Measurements from ENCODE around the gene FMNL2. TPM values are rescaled to one million over a fixed set of nuclear protein-coding genes. Genes with fewer than 3 reads are reported as not detected.

FMNL2 gene
- total and polyA plus RNA-seq, 4 donors = 1.5 to 9.3 (median 5.1) TPM

DNA sequence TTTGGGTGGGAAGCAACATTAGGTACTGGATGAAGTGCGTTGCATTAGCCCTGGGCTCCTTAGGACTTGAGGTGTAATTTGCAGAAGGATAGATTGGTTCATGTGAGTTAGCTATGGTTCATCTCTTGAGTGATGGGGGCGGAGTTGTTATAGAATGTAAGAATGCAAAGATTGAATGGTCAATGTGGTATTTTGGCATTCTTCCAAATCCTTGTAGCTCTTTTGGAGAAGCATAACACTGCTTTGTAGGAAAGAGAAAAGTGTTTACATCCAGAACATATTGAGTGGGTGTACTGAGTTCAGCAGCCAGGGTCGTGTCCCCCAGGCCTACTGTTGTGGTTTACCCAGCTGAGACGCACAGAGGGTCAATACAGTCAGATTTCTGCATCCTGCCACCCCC lies 173.5 kb downstream of the FMNL2 start (continued):
- TF ChIP-seq GABPA (IDR thresholded peaks at IDR 0.05 in 1 of 2, conservative IDR thresholded peaks at IDR 0.05 in 1 of 2) = no peak
- no peak for TF ChIP-seq YY1 (IDR thresholded peaks at IDR 0.05)
- no peak for TF ChIP-seq SP1 (IDR thresholded peaks at IDR 0.05)

DNA sequence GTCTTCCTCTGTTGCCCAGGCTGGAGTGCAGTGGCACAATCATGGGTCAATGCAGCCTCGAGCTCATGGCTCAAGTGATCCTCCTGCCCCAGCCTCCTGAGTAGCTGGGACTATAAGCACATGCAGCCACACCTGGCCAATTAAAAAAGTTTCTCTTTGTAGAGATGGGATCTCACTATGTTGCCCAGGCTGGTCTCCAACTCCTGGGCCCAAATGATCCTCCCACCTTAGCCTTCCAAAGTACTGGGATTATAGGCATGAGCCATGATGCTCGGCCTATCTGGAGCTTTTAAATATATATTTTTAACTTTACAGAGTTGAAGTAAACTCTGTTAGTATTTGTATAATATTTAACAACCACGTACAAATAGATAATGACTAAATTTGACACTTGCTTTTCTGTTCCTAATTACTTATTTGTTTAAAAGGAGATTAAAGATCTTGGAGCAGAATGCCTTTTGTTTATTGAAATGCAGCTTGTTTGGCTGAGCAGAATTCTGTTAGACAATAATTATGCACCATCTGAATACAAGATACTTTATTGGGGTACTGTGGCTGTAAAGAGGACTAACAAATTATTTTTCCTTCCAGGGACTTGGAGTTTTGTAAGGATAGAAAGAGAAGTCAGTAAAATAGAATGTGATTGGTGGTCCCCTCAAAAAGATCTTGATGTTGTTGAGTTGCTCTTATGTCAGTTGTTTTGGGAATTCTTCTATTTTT lies 175.0 kb downstream of the FMNL2 start:
- WGBS = 79% methylated on average over 3 of the region's 3 CpGs
- Histone ChIP-seq H3K9ac (ENCODE audit: low read depth in 1 of 2, low read length in 2 of 2) (no peak overlapping the region), H3K9me3 (ENCODE audit: control insufficient read depth in 4 of 4, low read length in 3 of 4) (no peaks in the 10 kb centered on the region), H3K4me3 (ENCODE audit: low read depth in 1 of 3, low read length in 3 of 3) (no peak overlapping the region), H3K27me3 (ENCODE audit: control insufficient read depth in 4 of 4, insufficient read depth in 4 of 4, low read length in 3 of 4) (no peaks in the 10 kb centered on the region), H3K4me1 (ENCODE audit: control insufficient read depth in 4 of 4, insufficient read depth in 4 of 4, low read length in 3 of 4) (no peaks in the 10 kb centered on the region), H3K27ac (ENCODE audit: low read depth in 1 of 2, low read length in 2 of 2) (no peak overlapping the region), H3K36me3 (ENCODE audit: control insufficient read depth in 4 of 4, insufficient read depth in 3 of 4, low read depth in 1 of 4, low read length in 3 of 4) (no peaks in the 10 kb centered on the region)
- no peak for DNase-seq (ENCODE audit: low spot score)
- TF ChIP-seq NR2F2 (IDR thresholded peaks at IDR 0.05) = no peak
- TF ChIP-seq, protein P1, sequence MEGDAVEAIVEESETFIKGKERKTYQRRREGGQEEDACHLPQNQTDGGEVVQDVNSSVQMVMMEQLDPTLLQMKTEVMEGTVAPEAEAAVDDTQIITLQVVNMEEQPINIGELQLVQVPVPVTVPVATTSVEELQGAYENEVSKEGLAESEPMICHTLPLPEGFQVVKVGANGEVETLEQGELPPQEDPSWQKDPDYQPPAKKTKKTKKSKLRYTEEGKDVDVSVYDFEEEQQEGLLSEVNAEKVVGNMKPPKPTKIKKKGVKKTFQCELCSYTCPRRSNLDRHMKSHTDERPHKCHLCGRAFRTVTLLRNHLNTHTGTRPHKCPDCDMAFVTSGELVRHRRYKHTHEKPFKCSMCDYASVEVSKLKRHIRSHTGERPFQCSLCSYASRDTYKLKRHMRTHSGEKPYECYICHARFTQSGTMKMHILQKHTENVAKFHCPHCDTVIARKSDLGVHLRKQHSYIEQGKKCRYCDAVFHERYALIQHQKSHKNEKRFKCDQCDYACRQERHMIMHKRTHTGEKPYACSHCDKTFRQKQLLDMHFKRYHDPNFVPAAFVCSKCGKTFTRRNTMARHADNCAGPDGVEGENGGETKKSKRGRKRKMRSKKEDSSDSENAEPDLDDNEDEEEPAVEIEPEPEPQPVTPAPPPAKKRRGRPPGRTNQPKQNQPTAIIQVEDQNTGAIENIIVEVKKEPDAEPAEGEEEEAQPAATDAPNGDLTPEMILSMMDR (IDR thresholded peaks at IDR 0.05; ENCODE audit: low read depth, low read length, missing input control) = no peak
- TF ChIP-seq FOXA2 (IDR thresholded peaks at IDR 0.05) = no peak

DNA sequence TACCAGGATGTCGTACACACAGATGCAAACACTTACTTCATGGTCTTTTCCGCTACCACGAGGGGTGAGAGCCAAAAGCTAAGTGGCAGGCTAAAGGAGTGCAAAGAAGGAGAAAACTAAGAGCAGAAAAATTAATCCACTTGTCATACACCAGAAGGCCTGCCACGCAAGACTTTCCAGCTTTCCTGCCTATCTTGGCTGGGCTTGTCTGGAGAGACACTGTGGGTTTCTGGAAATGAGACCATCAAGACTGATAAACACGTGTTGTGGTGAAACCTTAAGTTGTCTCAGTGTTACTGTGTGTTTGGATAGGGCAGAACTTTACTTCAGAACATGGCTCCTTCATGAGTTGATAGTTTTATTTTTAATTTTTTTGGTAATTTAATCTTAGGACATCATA lies 175.6 kb downstream of the FMNL2 start:
- H3K27me3 ChIP-seq (ENCODE audit: control insufficient read depth in 4 of 4, insufficient read depth in 4 of 4, low read length in 3 of 4) = no peaks in the 10 kb centered on the region
- no peaks in the 10 kb centered on the region for H3K36me3 ChIP-seq (ENCODE audit: control insufficient read depth in 4 of 4, insufficient read depth in 3 of 4, low read depth in 1 of 4, low read length in 3 of 4)
- H3K9me3 ChIP-seq (ENCODE audit: control insufficient read depth in 4 of 4, low read length in 3 of 4) = no peaks in the 10 kb centered on the region
- no peak overlapping the region for H3K27ac ChIP-seq (ENCODE audit: low read depth in 1 of 2, low read length in 2 of 2)
- WGBS = 89% methylated on average over 5 of the region's 5 CpGs
- H3K4me3 ChIP-seq (ENCODE audit: low read depth in 1 of 3, low read length in 3 of 3) = no peak overlapping the region
- H3K9ac ChIP-seq (ENCODE audit: low read depth in 1 of 2, low read length in 2 of 2) = no peak overlapping the region
- DNase-seq (ENCODE audit: low spot score) = no peak
- H3K4me1 ChIP-seq (ENCODE audit: control insufficient read depth in 4 of 4, insufficient read depth in 4 of 4, low read length in 3 of 4) = no peaks in the 10 kb centered on the region
- TF ChIP-seq NR2F2 (IDR thresholded peaks at IDR 0.05) = no peak
- no peak for TF ChIP-seq FOXA1 (IDR thresholded peaks at IDR 0.05)

DNA sequence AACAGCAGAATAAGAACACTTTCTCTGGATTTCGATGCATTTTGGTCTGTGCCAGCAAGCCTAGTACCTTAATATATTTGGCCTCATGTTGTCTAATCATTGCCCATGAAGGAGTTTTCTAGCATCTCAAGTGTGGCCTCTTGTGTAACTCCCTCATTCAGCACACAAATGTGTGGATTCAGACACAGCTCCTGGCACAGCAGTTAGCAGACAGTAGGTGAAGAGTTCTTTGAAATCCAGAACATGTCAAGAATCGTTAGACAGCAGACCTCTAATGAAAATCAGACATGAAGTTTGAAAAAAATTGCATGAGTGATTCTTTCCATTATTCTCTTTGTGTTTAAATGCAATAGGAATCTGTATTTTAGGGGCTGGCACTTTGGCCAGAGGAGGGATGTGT lies 177.0 kb downstream of the FMNL2 start:
- no peaks in the 10 kb centered on the region for H3K9me3 ChIP-seq (ENCODE audit: control insufficient read depth in 4 of 4, low read length in 3 of 4)
- H3K4me3 ChIP-seq (ENCODE audit: low read depth in 1 of 3, low read length in 3 of 3) = no peak overlapping the region
- H3K27ac ChIP-seq (ENCODE audit: low read depth in 1 of 2, low read length in 2 of 2) = no peak overlapping the region
- no peak for TF ChIP-seq FOXA1 (IDR thresholded peaks at IDR 0.05)
- TF ChIP-seq TAF1 (conservative IDR thresholded peaks at IDR 0.05) = no peak
- TF ChIP-seq, protein P2, sequence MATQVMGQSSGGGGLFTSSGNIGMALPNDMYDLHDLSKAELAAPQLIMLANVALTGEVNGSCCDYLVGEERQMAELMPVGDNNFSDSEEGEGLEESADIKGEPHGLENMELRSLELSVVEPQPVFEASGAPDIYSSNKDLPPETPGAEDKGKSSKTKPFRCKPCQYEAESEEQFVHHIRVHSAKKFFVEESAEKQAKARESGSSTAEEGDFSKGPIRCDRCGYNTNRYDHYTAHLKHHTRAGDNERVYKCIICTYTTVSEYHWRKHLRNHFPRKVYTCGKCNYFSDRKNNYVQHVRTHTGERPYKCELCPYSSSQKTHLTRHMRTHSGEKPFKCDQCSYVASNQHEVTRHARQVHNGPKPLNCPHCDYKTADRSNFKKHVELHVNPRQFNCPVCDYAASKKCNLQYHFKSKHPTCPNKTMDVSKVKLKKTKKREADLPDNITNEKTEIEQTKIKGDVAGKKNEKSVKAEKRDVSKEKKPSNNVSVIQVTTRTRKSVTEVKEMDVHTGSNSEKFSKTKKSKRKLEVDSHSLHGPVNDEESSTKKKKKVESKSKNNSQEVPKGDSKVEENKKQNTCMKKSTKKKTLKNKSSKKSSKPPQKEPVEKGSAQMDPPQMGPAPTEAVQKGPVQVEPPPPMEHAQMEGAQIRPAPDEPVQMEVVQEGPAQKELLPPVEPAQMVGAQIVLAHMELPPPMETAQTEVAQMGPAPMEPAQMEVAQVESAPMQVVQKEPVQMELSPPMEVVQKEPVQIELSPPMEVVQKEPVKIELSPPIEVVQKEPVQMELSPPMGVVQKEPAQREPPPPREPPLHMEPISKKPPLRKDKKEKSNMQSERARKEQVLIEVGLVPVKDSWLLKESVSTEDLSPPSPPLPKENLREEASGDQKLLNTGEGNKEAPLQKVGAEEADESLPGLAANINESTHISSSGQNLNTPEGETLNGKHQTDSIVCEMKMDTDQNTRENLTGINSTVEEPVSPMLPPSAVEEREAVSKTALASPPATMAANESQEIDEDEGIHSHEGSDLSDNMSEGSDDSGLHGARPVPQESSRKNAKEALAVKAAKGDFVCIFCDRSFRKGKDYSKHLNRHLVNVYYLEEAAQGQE (IDR thresholded peaks at IDR 0.05) = no peak
- TF ChIP-seq HNF4A (conservative IDR thresholded peaks at IDR 0.05) = no peak
- no peak for TF ChIP-seq GABPA (IDR thresholded peaks at IDR 0.05 in 1 of 2, conservative IDR thresholded peaks at IDR 0.05 in 1 of 2)
- no peak for TF ChIP-seq EGR1 (IDR thresholded peaks at IDR 0.05; ENCODE audit: low read depth in 2 of 2)
- TF ChIP-seq, protein P3, sequence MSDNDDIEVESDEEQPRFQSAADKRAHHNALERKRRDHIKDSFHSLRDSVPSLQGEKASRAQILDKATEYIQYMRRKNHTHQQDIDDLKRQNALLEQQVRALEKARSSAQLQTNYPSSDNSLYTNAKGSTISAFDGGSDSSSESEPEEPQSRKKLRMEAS (IDR thresholded peaks at IDR 0.05) = no peak
- no peak for TF ChIP-seq SP1 (IDR thresholded peaks at IDR 0.05)
- TF ChIP-seq, protein P4, sequence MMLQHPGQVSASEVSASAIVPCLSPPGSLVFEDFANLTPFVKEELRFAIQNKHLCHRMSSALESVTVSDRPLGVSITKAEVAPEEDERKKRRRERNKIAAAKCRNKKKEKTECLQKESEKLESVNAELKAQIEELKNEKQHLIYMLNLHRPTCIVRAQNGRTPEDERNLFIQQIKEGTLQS (IDR thresholded peaks at IDR 0.05) = no peak
- no peak for TF ChIP-seq RAD21 (IDR thresholded peaks at IDR 0.05)
- 79% methylated on average over 2 of the region's 2 CpGs for WGBS
- no peak overlapping the region for H3K9ac ChIP-seq (ENCODE audit: low read depth in 1 of 2, low read length in 2 of 2)
- H3K27me3 ChIP-seq (ENCODE audit: control insufficient read depth in 4 of 4, insufficient read depth in 4 of 4, low read length in 3 of 4) = no peaks in the 10 kb centered on the region
- H3K4me1 ChIP-seq (ENCODE audit: control insufficient read depth in 4 of 4, insufficient read depth in 4 of 4, low read length in 3 of 4) = no peaks in the 10 kb centered on the region
- no peak for DNase-seq (ENCODE audit: low spot score)
- no peaks in the 10 kb centered on the region for H3K36me3 ChIP-seq (ENCODE audit: control insufficient read depth in 4 of 4, insufficient read depth in 3 of 4, low read depth in 1 of 4, low read length in 3 of 4)
